ENCODE data around the gene NMNAT2. TPM values are rescaled to one million over a fixed set of nuclear protein-coding genes. Genes with fewer than 3 reads are reported as not detected.

The NMNAT2 gene
- total and polyA plus RNA-seq, 2 donors = 0.23 to 0.28 TPM

- 93% methylated on average over 1 of the region's 1 CpG for WGBS
- H3K4me3 ChIP-seq (ENCODE audit: low read length in 2 of 2) = no peak overlapping the region
- H3K9me3 ChIP-seq (ENCODE audit: control insufficient read depth in 2 of 2, insufficient read depth in 1 of 2, low read length in 1 of 2) = no peaks in the 10 kb centered on the region
Measured at GRCh38 chr1:183285256-183285655, 132.9 kb downstream of the NMNAT2 start.

GRCh38 chr1:183284086-183284485 lies 134.1 kb downstream of the NMNAT2 start:
- 95% methylated on average over 5 of the region's 5 CpGs for WGBS
- H3K36me3 ChIP-seq (ENCODE audit: control insufficient read depth in 2 of 2, insufficient read depth in 2 of 2, low read length in 1 of 2) = no peaks in the 10 kb centered on the region
- H3K4me3 ChIP-seq (ENCODE audit: low read length in 2 of 2) = no peak overlapping the region
- H3K4me1 ChIP-seq (ENCODE audit: control insufficient read depth in 2 of 2, insufficient read depth in 2 of 2, low read length in 2 of 2) = peaks cover 0 to 15% of the 10 kb centered on the region in 2 donors
- H3K27ac ChIP-seq (ENCODE audit: low read depth in 1 of 2, low read length in 1 of 2) = peak overlapping the region in 1 of 2 donors; percentile 12
- H3K27me3 ChIP-seq (ENCODE audit: control insufficient read depth in 2 of 2, insufficient read depth in 1 of 2, low read length in 1 of 2) = peaks cover 0 to 2% of the 10 kb centered on the region in 2 donors
- no peaks in the 10 kb centered on the region for H3K9me3 ChIP-seq (ENCODE audit: control insufficient read depth in 2 of 2, insufficient read depth in 1 of 2, low read length in 1 of 2)
- DNase-seq (ENCODE audit: low read depth in 6 of 9, low spot score in 9 of 9) = no peak

More at GRCh38 chr1:183285256-183285655, 132.9 kb downstream of the NMNAT2 start:
- no peak for DNase-seq (ENCODE audit: low read depth in 6 of 9, low spot score in 9 of 9)
- H3K27ac ChIP-seq (ENCODE audit: low read depth in 1 of 2, low read length in 1 of 2) = no peak overlapping the region
- peaks cover 0 to 15% of the 10 kb centered on the region in 2 donors for H3K4me1 ChIP-seq (ENCODE audit: control insufficient read depth in 2 of 2, insufficient read depth in 2 of 2, low read length in 2 of 2)
- H3K27me3 ChIP-seq (ENCODE audit: control insufficient read depth in 2 of 2, insufficient read depth in 1 of 2, low read length in 1 of 2) = peaks cover 0 to 2% of the 10 kb centered on the region in 2 donors
- no peaks in the 10 kb centered on the region for H3K36me3 ChIP-seq (ENCODE audit: control insufficient read depth in 2 of 2, insufficient read depth in 2 of 2, low read length in 1 of 2)

GRCh38 chr1:183283286-183283685 lies 134.9 kb downstream of the NMNAT2 start:
- H3K4me1 ChIP-seq (ENCODE audit: control insufficient read depth in 2 of 2, insufficient read depth in 2 of 2, low read length in 2 of 2) = peaks cover 0 to 15% of the 10 kb centered on the region in 2 donors
- WGBS = 90% methylated on average over 5 of the region's 5 CpGs
- no peak overlapping the region for H3K4me3 ChIP-seq (ENCODE audit: low read length in 2 of 2)
- H3K36me3 ChIP-seq (ENCODE audit: control insufficient read depth in 2 of 2, insufficient read depth in 2 of 2, low read length in 1 of 2) = no peaks in the 10 kb centered on the region
- peak overlapping the region; percentile 8 to 17 for H3K27ac ChIP-seq (ENCODE audit: low read depth in 1 of 2, low read length in 1 of 2)
- H3K27me3 ChIP-seq (ENCODE audit: control insufficient read depth in 2 of 2, insufficient read depth in 1 of 2, low read length in 1 of 2) = peaks cover 0 to 2% of the 10 kb centered on the region in 2 donors
- H3K9me3 ChIP-seq (ENCODE audit: control insufficient read depth in 2 of 2, insufficient read depth in 1 of 2, low read length in 1 of 2) = no peaks in the 10 kb centered on the region
- no peak for DNase-seq (ENCODE audit: low read depth in 6 of 9, low spot score in 9 of 9)

- no peak for DNase-seq (ENCODE audit: low read depth in 6 of 9, low spot score in 9 of 9)
- no peak overlapping the region for H3K4me3 ChIP-seq (ENCODE audit: low read length in 2 of 2)
- 94% methylated on average over 9 of the region's 9 CpGs for WGBS
- peaks cover 0 to 15% of the 10 kb centered on the region in 2 donors for H3K4me1 ChIP-seq (ENCODE audit: control insufficient read depth in 2 of 2, insufficient read depth in 2 of 2, low read length in 2 of 2)
- peak overlapping the region in 1 of 2 donors; percentile 25 for H3K27ac ChIP-seq (ENCODE audit: low read depth in 1 of 2, low read length in 1 of 2)
- H3K9me3 ChIP-seq (ENCODE audit: control insufficient read depth in 2 of 2, insufficient read depth in 1 of 2, low read length in 1 of 2) = no peaks in the 10 kb centered on the region
- H3K36me3 ChIP-seq (ENCODE audit: control insufficient read depth in 2 of 2, insufficient read depth in 2 of 2, low read length in 1 of 2) = no peaks in the 10 kb centered on the region
- peaks cover 0 to 2% of the 10 kb centered on the region in 2 donors for H3K27me3 ChIP-seq (ENCODE audit: control insufficient read depth in 2 of 2, insufficient read depth in 1 of 2, low read length in 1 of 2)
Measured at GRCh38 chr1:183282101-183282855, 135.9 kb downstream of the NMNAT2 start.

GRCh38 chr1:183281553-183282091 lies 136.6 kb downstream of the NMNAT2 start:
- 66% methylated on average over 12 of the region's 12 CpGs for WGBS
- no peak overlapping the region for H3K4me3 ChIP-seq (ENCODE audit: low read length in 2 of 2)
- no peaks in the 10 kb centered on the region for H3K9me3 ChIP-seq (ENCODE audit: control insufficient read depth in 2 of 2, insufficient read depth in 1 of 2, low read length in 1 of 2)
- H3K4me1 ChIP-seq (ENCODE audit: control insufficient read depth in 2 of 2, insufficient read depth in 2 of 2, low read length in 2 of 2) = peaks cover 0 to 15% of the 10 kb centered on the region in 2 donors
- peak overlapping the region in 1 of 2 donors; percentile 48 for H3K27ac ChIP-seq (ENCODE audit: low read depth in 1 of 2, low read length in 1 of 2)
- no peaks in the 10 kb centered on the region for H3K36me3 ChIP-seq (ENCODE audit: control insufficient read depth in 2 of 2, insufficient read depth in 2 of 2, low read length in 1 of 2)
- peaks cover 0 to 2% of the 10 kb centered on the region in 2 donors for H3K27me3 ChIP-seq (ENCODE audit: control insufficient read depth in 2 of 2, insufficient read depth in 1 of 2, low read length in 1 of 2)
- peak; percentile 35 to 79 (median 54) for DNase-seq (ENCODE audit: low read depth in 6 of 9, low spot score in 9 of 9)

- Histone ChIP-seq H3K36me3 (ENCODE audit: control insufficient read depth in 2 of 2, insufficient read depth in 2 of 2, low read length in 1 of 2) (no peaks in the 10 kb centered on the region), H3K9me3 (ENCODE audit: control insufficient read depth in 2 of 2, insufficient read depth in 1 of 2, low read length in 1 of 2) (no peaks in the 10 kb centered on the region), H3K4me3 (ENCODE audit: low read length in 2 of 2) (no peak overlapping the region), H3K27me3 (ENCODE audit: control insufficient read depth in 2 of 2, insufficient read depth in 1 of 2, low read length in 1 of 2) (peaks cover 0 to 2% of the 10 kb centered on the region in 2 donors), H3K4me1 (ENCODE audit: control insufficient read depth in 2 of 2, insufficient read depth in 2 of 2, low read length in 2 of 2) (peaks cover 0 to 15% of the 10 kb centered on the region in 2 donors), H3K27ac (ENCODE audit: low read depth in 1 of 2, low read length in 1 of 2) (no peak overlapping the region)
- DNase-seq (ENCODE audit: low read depth in 6 of 9, low spot score in 9 of 9) = no peak
- WGBS = 98% methylated on average over 2 of the region's 2 CpGs
Measured at GRCh38 chr1:183281039-183281438, 137.1 kb downstream of the NMNAT2 start.

GRCh38 chr1:183279835-183280234 lies 138.3 kb downstream of the NMNAT2 start:
- H3K4me1 ChIP-seq (ENCODE audit: control insufficient read depth in 2 of 2, insufficient read depth in 2 of 2, low read length in 2 of 2) = peaks cover 0 to 15% of the 10 kb centered on the region in 2 donors
- no peaks in the 10 kb centered on the region for H3K9me3 ChIP-seq (ENCODE audit: control insufficient read depth in 2 of 2, insufficient read depth in 1 of 2, low read length in 1 of 2)
- no peak for DNase-seq (ENCODE audit: low read depth in 6 of 9, low spot score in 9 of 9)
- H3K27me3 ChIP-seq (ENCODE audit: control insufficient read depth in 2 of 2, insufficient read depth in 1 of 2, low read length in 1 of 2) = peaks cover 0 to 2% of the 10 kb centered on the region in 2 donors
- H3K27ac ChIP-seq (ENCODE audit: low read depth in 1 of 2, low read length in 1 of 2) = no peak overlapping the region
- H3K36me3 ChIP-seq (ENCODE audit: control insufficient read depth in 2 of 2, insufficient read depth in 2 of 2, low read length in 1 of 2) = no peaks in the 10 kb centered on the region
- no peak overlapping the region for H3K4me3 ChIP-seq (ENCODE audit: low read length in 2 of 2)
- WGBS = 97% methylated on average over 6 of the region's 6 CpGs

- Histone ChIP-seq H3K27me3 (ENCODE audit: control insufficient read depth in 2 of 2, insufficient read depth in 1 of 2, low read length in 1 of 2) (peaks cover 0 to 2% of the 10 kb centered on the region in 2 donors), H3K9me3 (ENCODE audit: control insufficient read depth in 2 of 2, insufficient read depth in 1 of 2, low read length in 1 of 2) (no peaks in the 10 kb centered on the region), H3K4me1 (ENCODE audit: control insufficient read depth in 2 of 2, insufficient read depth in 2 of 2, low read length in 2 of 2) (peaks cover 0 to 11% of the 10 kb centered on the region in 2 donors), H3K36me3 (ENCODE audit: control insufficient read depth in 2 of 2, insufficient read depth in 2 of 2, low read length in 1 of 2) (no peaks in the 10 kb centered on the region), H3K4me3 (ENCODE audit: low read length in 2 of 2) (no peak overlapping the region), H3K27ac (ENCODE audit: low read depth in 1 of 2, low read length in 1 of 2) (no peak overlapping the region)
- DNase-seq (ENCODE audit: low read depth in 6 of 9, low spot score in 9 of 9) = no peak
- 95% methylated on average over 12 of the region's 12 CpGs for WGBS
Measured at GRCh38 chr1:183278739-183279591, 139.2 kb downstream of the NMNAT2 start.

All from thymus (tissue), 11 donors.